Left lung (tissue), 10 donors: ENCODE results near the gene AKR1E2. TPM values are rescaled to one million over a fixed set of nuclear protein-coding genes. Genes with fewer than 3 reads are reported as not detected.

Source experiments
- ATAC-seq: fragments of 200-7000 bp; cut with Tn5 transposase; one replicate; pipeline ENCODE4 v1.9.1; 2020; ENCODE audit warnings: moderate library complexity
- DNase-seq, 4 donors: peaks; one replicate each; pipeline ENCODE4 v3.0.0-alpha.2; 2013 to 2020
- H3K27ac ChIP-seq, 2 donors: fragments of 200-600 bp; sonication (generic) in 1 of 2; one replicate each; pipeline versions ENCODE4 v1.5.0 to v1.8.0; 2020 to 2021
- H3K27me3 ChIP-seq, 2 donors: fragments of 200-600 bp; sonication (generic) in 1 of 2; one replicate each; pipeline versions ENCODE4 v1.5.0 to v1.8.0; 2020 to 2021
- H3K36me3 ChIP-seq, 2 donors: fragments of 200-600 bp; sonication (generic) in 1 of 2; one replicate each; pipeline versions ENCODE4 v1.5.0 to v1.8.0; 2020 to 2021
- H3K4me1 ChIP-seq, 2 donors: fragments of 200-600 bp; one replicate each; pipeline ENCODE4 v1.8.0; 2021
- H3K4me3 ChIP-seq, 2 donors: fragments of 200-600 bp; sonication (generic) in 1 of 2; one replicate each; pipeline versions ENCODE4 v1.5.0 to v1.8.0; 2020 to 2021; ENCODE audit warnings: mild to moderate bottlenecking in 1 of 2
- H3K9me3 ChIP-seq, 2 donors: fragments of 200-600 bp; sonication (generic) in 1 of 2; one replicate each; pipeline versions ENCODE4 v1.5.0 to v1.8.0; 2020 to 2021
- CTCF ChIP-seq, 2 donors: fragments of 200-600 bp; sonication (generic) in 1 of 2; IDR thresholded peaks; one replicate each; pipeline versions ENCODE4 v1.5.0 to v1.8.0; 2021; ENCODE audit warnings: antibody characterized with exemption in 2 of 2
- intact Hi-C, 2 donors: fragments of 100-400 bp; cut with DNase I; formaldehyde crosslinking; loops; one replicate each; pipeline versions ENCODE4 v1.11.2 to v1.14.2; 2022
- polyA plus RNA-seq, 6 donors: library from polyadenylated mRNA; unstranded; fragments of 120-200 nt; gene quantifications; one replicate each; pipeline ENCODE4 v1.2.1, GENCODE V29; 2013; ENCODE audit not compliant: insufficient read length in 6 of 6
- total RNA-seq, 2 donors: library from RNA; stranded (reverse); fragmentation: NEBNext Ultra II Directional; extraction: Animal tissue kit (Norgen Biotek cat#: 25700); gene quantifications; one replicate each; pipeline ENCODE4 v1.2.1, GENCODE V29; 2021
- donor health status: DM: no; HTN: yes; CAD: no.
- donor health status: DM: no; HTN: no; CAD: no.

AKR1E2 gene
- total and polyA plus RNA-seq, 8 donors: 4.8 to 13.1 (median 9.0) TPM

GRCh38 chr10:4849555-4850242, 23.7 kb downstream of the AKR1E2 start:
- H3K4me3 ChIP-seq: no peak overlapping the region
- DNase-seq: peak; percentile 85 to 93 (median 91)
- no peaks in the 10 kb centered on the region for H3K27me3 ChIP-seq
- no peaks in the 10 kb centered on the region for H3K36me3 ChIP-seq
- H3K27ac ChIP-seq: no peak overlapping the region
- ATAC-seq: peak; percentile 96
- H3K9me3 ChIP-seq: no peaks in the 10 kb centered on the region
- TF ChIP-seq CTCF (IDR thresholded peaks at IDR 0.05): peak; percentile 91 to 98
- peaks cover 5 to 28% of the 10 kb centered on the region in 2 donors for H3K4me1 ChIP-seq
- intact Hi-C loops: loop anchor here in 1 of 2 donors (5.0 to 10.0 kb wide), 2 partner anchors 245 to 433 kb away; partner anchors contain the start of gene AKR1C3

- DNase-seq (no peak), ATAC-seq (no peak)
- no peaks in the 10 kb centered on the region for H3K36me3 ChIP-seq
- peaks cover 5 to 28% of the 10 kb centered on the region in 2 donors for H3K4me1 ChIP-seq
- no peaks in the 10 kb centered on the region for H3K9me3 ChIP-seq
- intact Hi-C loops: loop anchor here in 1 of 2 donors (5.0 to 10.0 kb wide), 2 partner anchors 244 to 432 kb away; partner anchors contain the start of gene AKR1C3
- H3K4me3 ChIP-seq: no peak overlapping the region
- TF ChIP-seq CTCF (IDR thresholded peaks at IDR 0.05): no peak
- H3K27ac ChIP-seq: no peak overlapping the region
- no peaks in the 10 kb centered on the region for H3K27me3 ChIP-seq
Observed at GRCh38 chr10:4850397-4850796, 24.4 kb downstream of the AKR1E2 start.

GRCh38 chr10:4851176-4851575, 25.2 kb downstream of the AKR1E2 start:
- intact Hi-C loops: loop anchor here in 1 of 2 donors (5.0 to 10.0 kb wide), 2 partner anchors 244 to 431 kb away; partner anchors contain the start of gene AKR1C3
- Histone ChIP-seq H3K27me3 (no peaks in the 10 kb centered on the region), H3K36me3 (no peaks in the 10 kb centered on the region), H3K9me3 (no peaks in the 10 kb centered on the region), H3K27ac (no peak overlapping the region), H3K4me3 (no peak overlapping the region), H3K4me1 (peaks cover 5 to 28% of the 10 kb centered on the region in 2 donors)
- TF ChIP-seq CTCF (IDR thresholded peaks at IDR 0.05): no peak
- no peak for ATAC-seq
- no peak for DNase-seq

GRCh38 chr10:4851846-4852245, 25.8 kb downstream of the AKR1E2 start:
- intact Hi-C loops: loop anchor here in 1 of 2 donors (5.0 to 10.0 kb wide), 2 partner anchors 243 to 430 kb away; partner anchors contain the start of gene AKR1C3
- ATAC-seq: peak; percentile 12
- Histone ChIP-seq H3K27ac (no peak overlapping the region), H3K9me3 (no peaks in the 10 kb centered on the region), H3K36me3 (no peaks in the 10 kb centered on the region), H3K27me3 (no peaks in the 10 kb centered on the region), H3K4me3 (no peak overlapping the region), H3K4me1 (peaks cover 5 to 28% of the 10 kb centered on the region in 2 donors)
- peak in 1 of 4 donors; percentile 36 for DNase-seq
- TF ChIP-seq CTCF (IDR thresholded peaks at IDR 0.05): no peak

GRCh38 chr10:4865945-4866661, 40.1 kb downstream of the AKR1E2 start:
- Histone ChIP-seq H3K4me3 (no peak overlapping the region), H3K36me3 (no peaks in the 10 kb centered on the region), H3K4me1 (no peaks in the 10 kb centered on the region), H3K27ac (no peak overlapping the region), H3K27me3 (no peaks in the 10 kb centered on the region), H3K9me3 (no peaks in the 10 kb centered on the region)
- DNase-seq (no peak), ATAC-seq (no peak)
- TF ChIP-seq CTCF (IDR thresholded peaks at IDR 0.05): no peak
- intact Hi-C loops: no loop called here
